Ishikawa (cell line): ENCODE measurements around the gene RBFOX1.

ENCODE experiments used
- CEBPB ChIP-seq: IDR thresholded peaks from 2 replicates; pipeline ENCODE4 v1.6.1; 2012
- CREB1 ChIP-seq: IDR thresholded peaks from 2 replicates; pipeline ENCODE4 v1.6.1; 2012; ENCODE audit warnings: low read depth
- EGR1 ChIP-seq: IDR thresholded peaks from 2 replicates; pipeline ENCODE4 v1.6.1; 2012
- EP300 ChIP-seq: IDR thresholded peaks from 2 replicates; pipeline ENCODE4 v1.6.1; 2012; ENCODE audit warnings: borderline replicate concordance
- FOXM1 ChIP-seq: IDR thresholded peaks from 2 replicates; pipeline ENCODE4 v1.6.1; 2012; ENCODE audit warnings: low read depth, borderline replicate concordance
- NFIC ChIP-seq: IDR thresholded peaks from 2 replicates; pipeline ENCODE4 v1.6.1; 2012
- RAD21 ChIP-seq: IDR thresholded peaks from 2 replicates; pipeline ENCODE4 v1.6.1; 2012; ENCODE audit warnings: low read depth
- REST ChIP-seq: IDR thresholded peaks from 2 replicates; pipeline ENCODE4 v1.6.1; 2012; ENCODE audit warnings: low read depth, mild to moderate bottlenecking
- TAF1 ChIP-seq: IDR thresholded peaks from 2 replicates; pipeline ENCODE4 v1.6.1; 2012; ENCODE audit warnings: low read depth, mild to moderate bottlenecking
- TCF12 ChIP-seq: IDR thresholded peaks from 2 replicates; pipeline ENCODE4 v1.6.1; 2012; ENCODE audit warnings: low read depth
- TEAD4 ChIP-seq: IDR thresholded peaks from 2 replicates; pipeline ENCODE4 v1.6.1; 2012
- YY1 ChIP-seq: IDR thresholded peaks from 2 replicates; pipeline ENCODE4 v1.6.1; 2012; ENCODE audit warnings: low read depth
- ZBTB7A ChIP-seq: IDR thresholded peaks from 2 replicates; pipeline ENCODE4 v1.6.1; 2012; ENCODE audit warnings: low read depth
- TF ChIP-seq, protein P1 (sequence below): IDR thresholded peaks from 2 replicates; pipeline ENCODE4 v1.6.1; 2012
- TF ChIP-seq, protein P2 (sequence below): IDR thresholded peaks from 2 replicates; pipeline ENCODE4 v1.6.1; 2012

The RBFOX1 gene

GRCh38 chr16:7405166-7405565 is 72.5 kb downstream of the RBFOX1 start:
- TF ChIP-seq TCF12 (no peak), TAF1 (no peak)

GRCh38 chr16:7408700-7409365 is 76.2 kb downstream of the RBFOX1 start:
- no peak for TF ChIP-seq YY1
- no peak for TF ChIP-seq TEAD4
- no peak for TF ChIP-seq TAF1
- no peak for TF ChIP-seq ZBTB7A
- no peak for TF ChIP-seq NFIC
- no peak for TF ChIP-seq RAD21
- no peak for TF ChIP-seq REST
- no peak for TF ChIP-seq EGR1
- TF ChIP-seq EP300, result no peak
- TF ChIP-seq TCF12, result no peak
- TF ChIP-seq CREB1, result no peak
- TF ChIP-seq CEBPB, result no peak
- TF ChIP-seq, protein P1, sequence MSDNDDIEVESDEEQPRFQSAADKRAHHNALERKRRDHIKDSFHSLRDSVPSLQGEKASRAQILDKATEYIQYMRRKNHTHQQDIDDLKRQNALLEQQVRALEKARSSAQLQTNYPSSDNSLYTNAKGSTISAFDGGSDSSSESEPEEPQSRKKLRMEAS, result no peak
- no peak for TF ChIP-seq FOXM1
- TF ChIP-seq, protein P2, sequence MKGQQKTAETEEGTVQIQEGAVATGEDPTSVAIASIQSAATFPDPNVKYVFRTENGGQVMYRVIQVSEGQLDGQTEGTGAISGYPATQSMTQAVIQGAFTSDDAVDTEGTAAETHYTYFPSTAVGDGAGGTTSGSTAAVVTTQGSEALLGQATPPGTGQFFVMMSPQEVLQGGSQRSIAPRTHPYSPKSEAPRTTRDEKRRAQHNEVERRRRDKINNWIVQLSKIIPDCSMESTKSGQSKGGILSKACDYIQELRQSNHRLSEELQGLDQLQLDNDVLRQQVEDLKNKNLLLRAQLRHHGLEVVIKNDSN, result no peak

- no peak for TF ChIP-seq CREB1
- TF ChIP-seq, protein P1, result no peak
- TF ChIP-seq TEAD4, result no peak
- no peak for TF ChIP-seq CEBPB
- TF ChIP-seq NFIC, result no peak
- TF ChIP-seq FOXM1, result no peak
- no peak for TF ChIP-seq EP300
- TF ChIP-seq YY1, result no peak
- no peak for TF ChIP-seq TAF1
- no peak for TF ChIP-seq ZBTB7A
- no peak for TF ChIP-seq TCF12
- TF ChIP-seq EGR1, result no peak
- no peak for TF ChIP-seq REST
- TF ChIP-seq RAD21, result no peak
- TF ChIP-seq, protein P2, result no peak
Measured at GRCh38 chr16:7419441-7419840, 86.8 kb downstream of the RBFOX1 start.

DNA sequence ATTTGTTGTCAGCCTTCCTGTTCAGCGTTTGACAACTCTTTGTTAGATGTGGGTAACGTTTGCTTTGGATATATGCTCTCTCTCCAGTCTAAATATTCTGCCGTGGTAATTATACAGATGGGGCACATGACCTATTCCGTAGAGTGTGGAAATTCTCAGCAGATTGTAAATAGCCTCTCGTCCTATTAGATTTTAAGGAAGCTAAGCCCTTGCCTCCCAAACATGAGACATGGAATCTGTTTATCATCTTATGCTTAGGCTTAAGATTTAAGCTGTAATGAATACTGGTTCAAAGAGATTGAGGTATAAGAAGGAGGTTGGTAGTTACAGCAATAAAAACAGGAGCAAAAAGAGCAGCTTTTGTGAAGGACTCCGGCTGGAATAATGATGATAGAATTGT is 87.4 kb downstream of the RBFOX1 start:
- TF ChIP-seq EP300, result no peak
- TF ChIP-seq, protein P2, result no peak
- no peak for TF ChIP-seq FOXM1
- TF ChIP-seq TCF12, result no peak
- TF ChIP-seq ZBTB7A, result no peak
- TF ChIP-seq TAF1, result no peak
- no peak for TF ChIP-seq TEAD4
- TF ChIP-seq REST, result no peak
- no peak for TF ChIP-seq CREB1
- TF ChIP-seq RAD21, result no peak
- TF ChIP-seq, protein P1, result no peak
- TF ChIP-seq YY1, result no peak
- TF ChIP-seq EGR1, result no peak
- TF ChIP-seq NFIC, result no peak
- no peak for TF ChIP-seq CEBPB
